Right renal pelvis (tissue), 4 donors: Measurements from ENCODE around the gene TMEM128. TPM values are rescaled to one million over a fixed set of nuclear protein-coding genes. Genes with fewer than 3 reads are reported as not detected.
"Not testable (repeated sequence)": the region's sequence is repeated elsewhere in the genome, so short reads cannot be mapped to it uniquely, and the experiment has no call there.

Experiments
- DNase-seq, 4 donors: peaks; one replicate each; pipeline ENCODE4 v3.0.0-alpha.2; 2013; ENCODE audit warnings: low read depth in 4 of 4, low spot score in 3 of 4, missing footprints in 1 of 4
- polyA plus RNA-seq, 4 donors: library from polyadenylated mRNA; unstranded; fragments of 120-200 nt; gene quantifications; one replicate each; pipeline ENCODE4 v1.2.1, GENCODE V29; 2013; ENCODE audit not compliant: insufficient read length in 4 of 4

TMEM128 gene
- polyA plus RNA-seq, 4 donors: 49.3 to 63.1 (median 51.6) TPM

DNA sequence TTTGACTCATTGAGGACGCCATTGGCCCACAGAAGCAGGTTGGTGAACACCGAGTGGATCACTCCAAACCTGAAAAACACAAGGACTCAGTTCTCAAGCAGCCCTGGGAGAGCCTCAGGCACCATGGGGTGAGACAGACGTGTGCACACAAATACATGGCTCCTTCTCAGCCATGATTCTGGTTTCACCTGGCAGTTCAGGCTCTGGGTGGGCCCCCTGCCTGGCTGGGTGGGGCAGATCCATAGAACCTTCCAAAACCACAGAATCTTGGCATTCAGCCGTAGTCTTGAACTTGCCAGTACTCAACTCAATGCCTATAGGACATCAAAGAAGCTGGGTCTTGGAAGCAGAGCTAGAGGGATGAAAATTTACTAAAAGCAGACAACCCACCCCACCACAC lies 45.5 kb downstream of the TMEM128 start:
- no peak for DNase-seq

GRCh38 chr4:4200624-4201023 lies 47.4 kb downstream of the TMEM128 start:
- no peak for DNase-seq

DNA sequence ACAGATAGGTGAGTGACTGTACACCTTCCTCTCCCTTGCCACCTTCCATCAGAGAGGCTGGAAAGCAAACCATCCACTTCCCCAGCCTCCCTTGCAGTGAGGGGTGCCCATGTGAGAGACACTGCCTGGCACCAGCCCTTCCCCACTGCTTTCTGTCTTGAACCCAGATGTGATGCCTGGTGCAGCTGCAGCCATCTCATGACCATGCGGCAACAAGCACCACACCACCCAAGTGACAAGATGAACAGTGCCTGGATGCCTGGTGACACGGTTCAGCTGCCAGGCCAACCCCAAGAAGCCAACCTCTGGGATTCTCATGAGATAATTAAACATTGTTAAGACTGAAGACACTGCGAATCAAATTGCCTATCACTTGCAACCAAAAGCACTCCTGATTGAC lies 52.7 kb downstream of the TMEM128 start:
- no peak for DNase-seq

DNA sequence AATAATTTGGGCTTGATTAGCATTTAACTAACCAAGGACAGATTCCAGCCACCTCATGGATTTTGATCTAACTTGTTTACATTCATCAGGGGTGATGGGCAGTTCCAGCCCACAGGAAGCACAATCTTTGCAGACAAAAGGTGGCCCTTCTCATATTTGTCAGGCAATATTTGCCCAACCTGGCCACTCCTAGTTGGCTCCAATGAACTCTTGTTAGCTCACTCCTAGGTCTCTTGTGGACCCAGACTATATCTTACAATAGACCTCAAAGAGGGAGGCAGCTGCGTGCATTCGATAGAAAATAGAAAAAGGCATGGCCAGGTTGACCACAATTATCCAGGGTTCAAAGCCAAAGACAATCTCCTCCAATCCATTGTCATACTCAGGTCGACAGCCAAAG lies 59.5 kb downstream of the TMEM128 start:
- DNase-seq: not testable (repeated sequence)

Other genes starting within 250 kb of the TMEM128 start
- under 1 TPM in 1 of 4 donors, not detected in 3; 0.05 TPM for gene OTOP1, start 21.3 kb downstream of the TMEM128 start, polyA plus RNA-seq
- gene LYAR, start 41.9 kb upstream of the TMEM128 start, polyA plus RNA-seq: 10 to 100 TPM; 18.7 to 19.4 (median 19.0) TPM
- gene ZBTB49, start 42.0 kb upstream of the TMEM128 start, polyA plus RNA-seq: 10 to 100 TPM in 3 of 4 donors, 1 to 10 TPM in 1; 8.6 to 12.9 (median 10.4) TPM
- gene NSG1, start 138.9 kb upstream of the TMEM128 start, polyA plus RNA-seq: 1 to 10 TPM; 4.3 to 6.6 (median 5.1) TPM